Liver (tissue), 9 donors: ENCODE measurements around the gene LMX1B. TPM values are rescaled to one million over a fixed set of nuclear protein-coding genes. Genes with fewer than 3 reads are reported as not detected.

Experiments
- DNase-seq: peaks from one replicate; pipeline ENCODE4 v3.0.0-alpha.2; 2017; ENCODE audit warnings: low spot score
- H3K27ac ChIP-seq, 2 donors: one replicate each; pipeline ENCODE4 v1.7.0; 2013; ENCODE audit warnings: inconsistent platforms in 2 of 2, low read length in 2 of 2, control low read depth in 1 of 2, low read depth in 1 of 2, mild to moderate bottlenecking in 1 of 2
- H3K27me3 ChIP-seq, 4 donors: one replicate each; pipeline versions ENCODE4 v1.6.1 to v1.7.0; 2013; ENCODE audit warnings: low read length in 3 of 4, inconsistent platforms in 1 of 4, mild to moderate bottlenecking in 1 of 4, moderate library complexity in 1 of 4; ENCODE audit not compliant: control insufficient read depth in 4 of 4, insufficient read depth in 4 of 4
- H3K36me3 ChIP-seq, 4 donors: one replicate each; pipeline versions ENCODE4 v1.6.1 to v1.7.0; 2013; ENCODE audit warnings: low read length in 3 of 4, mild to moderate bottlenecking in 3 of 4, low read depth in 1 of 4, moderate library complexity in 1 of 4; ENCODE audit not compliant: control insufficient read depth in 4 of 4, insufficient read depth in 3 of 4
- H3K4me1 ChIP-seq, 4 donors: one replicate each; pipeline versions ENCODE4 v1.6.1 to v1.7.0; 2013; ENCODE audit warnings: low read length in 3 of 4, mild to moderate bottlenecking in 3 of 4, moderate library complexity in 1 of 4; ENCODE audit not compliant: control insufficient read depth in 4 of 4, insufficient read depth in 4 of 4
- H3K4me3 ChIP-seq, 3 donors: one replicate each; pipeline versions ENCODE4 v1.6.1 to v1.7.0; 2013; ENCODE audit warnings: low read length in 3 of 3, control low read depth in 1 of 3, low read depth in 1 of 3, mild to moderate bottlenecking in 1 of 3
- H3K9ac ChIP-seq, 2 donors: one replicate each; pipeline ENCODE4 v1.7.0; 2013; ENCODE audit warnings: low read length in 2 of 2, mild to moderate bottlenecking in 2 of 2, moderate library complexity in 2 of 2, control low read depth in 1 of 2, low read depth in 1 of 2
- H3K9me3 ChIP-seq, 4 donors: one replicate each; pipeline versions ENCODE4 v1.6.1 to v1.7.0; 2013; ENCODE audit warnings: low read length in 3 of 4; ENCODE audit not compliant: control insufficient read depth in 4 of 4
- EGR1 ChIP-seq, 2 donors: IDR thresholded peaks; 2 replicates each; pipeline ENCODE4 v1.6.1; 2016 to 2018; ENCODE audit warnings: antibody characterized with exemption in 2 of 2, low read depth in 2 of 2
- FOXA1 ChIP-seq: IDR thresholded peaks from 2 replicates; pipeline ENCODE4 v1.6.1; 2016; ENCODE audit warnings: antibody characterized with exemption
- FOXA2 ChIP-seq: IDR thresholded peaks from 2 replicates; pipeline ENCODE4 v1.6.1; 2016; ENCODE audit warnings: antibody characterized with exemption
- GABPA ChIP-seq, 2 donors: IDR thresholded peaks in 1 of 2; conservative IDR thresholded peaks in 1 of 2; 2 replicates each; pipeline ENCODE4 v1.6.1; 2016; ENCODE audit warnings: antibody characterized with exemption in 2 of 2, mild to moderate bottlenecking in 1 of 2, moderate library complexity in 1 of 2
- HNF4A ChIP-seq, 2 donors: conservative IDR thresholded peaks; 2 replicates each; pipeline ENCODE4 v1.6.1; 2016; ENCODE audit warnings: antibody characterized with exemption in 2 of 2, mild to moderate bottlenecking in 2 of 2
- HNF4G ChIP-seq: IDR thresholded peaks from 2 replicates; pipeline ENCODE4 v1.6.1; 2016; ENCODE audit warnings: antibody characterized with exemption
- JUND ChIP-seq, 2 donors: IDR thresholded peaks; 2 replicates each; pipeline ENCODE4 v1.6.1; 2016; ENCODE audit warnings: antibody characterized with exemption in 2 of 2
- NR2F2 ChIP-seq: IDR thresholded peaks from 2 replicates; pipeline ENCODE4 v1.6.1; 2016; ENCODE audit warnings: antibody characterized with exemption
- RAD21 ChIP-seq, 2 donors: IDR thresholded peaks; 2 replicates each; pipeline ENCODE4 v1.6.1; 2016; ENCODE audit warnings: antibody characterized with exemption in 2 of 2, mild to moderate bottlenecking in 2 of 2
- RXRA ChIP-seq, 2 donors: IDR thresholded peaks; 2 replicates each; pipeline ENCODE4 v1.6.1; 2017 to 2018; ENCODE audit warnings: antibody characterized with exemption in 2 of 2, mild to moderate bottlenecking in 1 of 2
- SP1 ChIP-seq: IDR thresholded peaks from 2 replicates; pipeline ENCODE4 v1.6.1; 2018; ENCODE audit warnings: antibody characterized with exemption, mild to moderate bottlenecking
- TAF1 ChIP-seq: conservative IDR thresholded peaks from 2 replicates; pipeline ENCODE4 v1.6.1; 2016; ENCODE audit warnings: antibody characterized with exemption, mild to moderate bottlenecking
- YY1 ChIP-seq: IDR thresholded peaks from 2 replicates; pipeline ENCODE4 v1.6.1; 2016; ENCODE audit warnings: antibody characterized with exemption, mild to moderate bottlenecking
- WGBS: extraction: QIAGEN DNeasy Blood & Tissue Kit; methylation state at CpG from one replicate; pipeline ENCODE4 v1.1.7; 2013; 5-methylcytosine and 5-hydroxymethylcytosine counted together
- polyA plus RNA-seq, 2 donors: library from polyadenylated mRNA; stranded (reverse) in 1 of 2; unstranded in 1 of 2; fragments of 200-250 nt in 1 of 2; fragments of >200 nt in 1 of 2; fragmentation: Nextera tagmentation in 1 of 2; extraction: Ambion mirVana in 1 of 2; gene quantifications; one replicate each; pipeline versions ENCODE4 v1.2.1 to v1.2.3, GENCODE V29; 2013 to 2015
- total RNA-seq, 2 donors: library from RNA; depleted of rRNA; stranded (reverse); fragments of >200 nt; gene quantifications; one replicate each; pipeline ENCODE4 v1.2.3, GENCODE V29; 2014
- TF ChIP-seq, protein P1 (sequence below): fragments of 150-350 bp; IDR thresholded peaks from 2 replicates; pipeline ENCODE4 v1.5.1; 2017; ENCODE audit warnings: improper control_type of control experiment, low read depth, low read length; ENCODE audit not compliant: missing input control
- TF ChIP-seq, protein P2 (sequence below): IDR thresholded peaks from 2 replicates; pipeline ENCODE4 v1.6.1; 2016; ENCODE audit warnings: antibody characterized with exemption
- TF ChIP-seq, protein P3 (sequence below): IDR thresholded peaks from 2 replicates; pipeline ENCODE4 v1.6.1; 2016; ENCODE audit warnings: antibody characterized with exemption
- TF ChIP-seq, protein P4 (sequence below): IDR thresholded peaks from 2 replicates; pipeline ENCODE4 v1.6.1; 2016; ENCODE audit warnings: antibody characterized with exemption
- TF ChIP-seq, protein P5 (sequence below): IDR thresholded peaks from 2 replicates; pipeline ENCODE4 v1.6.1; 2016; ENCODE audit warnings: antibody characterized with exemption, mild to moderate bottlenecking
- donor health status: healthy.
- donor health status: healthy.
- donor health status: healthy.
- donor health status: healthy.
- donor health status: healthy.

Gene LMX1B
- total and polyA plus RNA-seq, 4 donors: not detected

DNA sequence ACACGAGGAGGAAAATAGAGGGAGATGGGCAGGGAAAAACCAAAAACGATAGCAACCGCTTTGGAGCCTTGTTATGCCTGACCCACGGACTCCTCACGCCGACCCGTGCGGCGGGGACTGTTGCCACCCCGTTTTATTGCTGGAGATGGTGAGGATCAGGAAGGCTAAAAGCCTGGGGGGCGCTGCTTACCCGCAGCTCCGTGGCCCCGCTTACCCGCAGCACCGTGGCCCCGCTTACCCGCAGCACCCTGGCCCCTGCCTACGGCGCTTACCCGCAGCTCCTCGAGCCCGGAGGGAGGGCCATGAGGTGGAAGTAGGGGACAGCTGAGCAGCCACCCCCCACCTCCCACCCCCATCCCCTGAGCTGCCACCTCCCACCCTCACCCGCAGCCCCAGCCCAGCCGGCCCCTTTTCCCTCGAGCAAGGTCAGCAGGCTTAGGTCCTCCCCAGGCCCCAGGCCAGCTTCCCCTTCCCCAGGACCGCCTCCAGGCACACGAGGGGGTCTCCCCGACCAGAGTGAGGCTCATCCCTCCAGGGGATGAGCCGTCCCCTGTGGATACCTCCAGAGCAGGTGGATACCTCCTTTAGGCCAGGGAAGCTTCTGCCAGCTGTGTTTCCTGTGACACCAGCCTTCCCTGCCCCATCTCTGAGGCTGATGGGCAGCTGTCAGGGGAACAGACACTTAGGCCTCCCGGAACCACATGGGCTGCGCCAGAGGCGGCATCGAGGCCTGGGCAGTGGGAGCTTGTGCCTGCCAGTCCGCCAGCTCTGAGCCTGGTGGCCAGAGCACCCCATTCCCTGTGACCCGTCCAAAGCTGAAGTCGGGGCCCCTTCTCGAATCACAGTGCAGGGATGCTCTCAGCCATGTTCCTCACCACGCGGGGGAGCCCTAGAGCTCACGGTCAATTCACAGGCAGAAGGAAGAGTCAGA lies 92.3 kb downstream of the LMX1B start:
- Histone ChIP-seq H3K27ac (no peak overlapping the region), H3K9me3 (no peaks in the 10 kb centered on the region), H3K36me3 (no peaks in the 10 kb centered on the region), H3K4me1 (peaks cover 3 to 4% (median 4%) of the 10 kb centered on the region in 4 donors), H3K27me3 (peaks cover 0 to 17% (median 3%) of the 10 kb centered on the region in 4 donors), H3K4me3 (no peak overlapping the region), H3K9ac (no peak overlapping the region)
- TF ChIP-seq RAD21 (IDR thresholded peaks at IDR 0.05) (peak; percentile 61 to 72), YY1 (no peak)
- TF ChIP-seq, protein P1, sequence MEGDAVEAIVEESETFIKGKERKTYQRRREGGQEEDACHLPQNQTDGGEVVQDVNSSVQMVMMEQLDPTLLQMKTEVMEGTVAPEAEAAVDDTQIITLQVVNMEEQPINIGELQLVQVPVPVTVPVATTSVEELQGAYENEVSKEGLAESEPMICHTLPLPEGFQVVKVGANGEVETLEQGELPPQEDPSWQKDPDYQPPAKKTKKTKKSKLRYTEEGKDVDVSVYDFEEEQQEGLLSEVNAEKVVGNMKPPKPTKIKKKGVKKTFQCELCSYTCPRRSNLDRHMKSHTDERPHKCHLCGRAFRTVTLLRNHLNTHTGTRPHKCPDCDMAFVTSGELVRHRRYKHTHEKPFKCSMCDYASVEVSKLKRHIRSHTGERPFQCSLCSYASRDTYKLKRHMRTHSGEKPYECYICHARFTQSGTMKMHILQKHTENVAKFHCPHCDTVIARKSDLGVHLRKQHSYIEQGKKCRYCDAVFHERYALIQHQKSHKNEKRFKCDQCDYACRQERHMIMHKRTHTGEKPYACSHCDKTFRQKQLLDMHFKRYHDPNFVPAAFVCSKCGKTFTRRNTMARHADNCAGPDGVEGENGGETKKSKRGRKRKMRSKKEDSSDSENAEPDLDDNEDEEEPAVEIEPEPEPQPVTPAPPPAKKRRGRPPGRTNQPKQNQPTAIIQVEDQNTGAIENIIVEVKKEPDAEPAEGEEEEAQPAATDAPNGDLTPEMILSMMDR: peak; percentile 58
- 31% methylated on average over 41 of the region's 41 CpGs for WGBS
- DNase-seq: peak; percentile 71

DNA sequence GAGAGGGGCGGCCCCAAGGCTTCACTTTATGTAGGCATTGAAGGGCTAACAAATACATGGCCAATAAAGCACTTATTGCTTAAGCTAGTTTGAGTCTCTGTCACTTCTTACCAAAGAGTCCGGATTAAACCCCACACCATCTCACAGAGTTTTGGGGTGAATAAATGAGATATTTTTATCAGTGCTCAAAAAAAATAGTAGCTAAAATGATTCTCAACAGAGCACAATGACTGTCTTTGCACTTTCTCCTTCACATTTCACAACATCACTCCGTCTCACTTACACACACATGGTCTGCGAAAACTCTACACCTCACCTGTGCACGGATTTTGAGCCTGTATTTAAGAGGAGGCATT lies 92.9 kb downstream of the LMX1B start:
- Histone ChIP-seq H3K27ac (no peak overlapping the region), H3K36me3 (no peaks in the 10 kb centered on the region), H3K27me3 (peaks cover 0 to 17% (median 3%) of the 10 kb centered on the region in 4 donors), H3K9me3 (no peaks in the 10 kb centered on the region), H3K4me3 (no peak overlapping the region), H3K4me1 (peaks cover 3 to 4% (median 4%) of the 10 kb centered on the region in 4 donors), H3K9ac (no peak overlapping the region)
- 46% methylated on average over 5 of the region's 5 CpGs for WGBS
- TF ChIP-seq EGR1 (IDR thresholded peaks at IDR 0.05; ENCODE audit: low read depth in 2 of 2) (no peak), JUND (IDR thresholded peaks at IDR 0.05) (no peak), SP1 (no peak), HNF4A (conservative IDR thresholded peaks at IDR 0.05) (no peak), HNF4G (no peak), RAD21 (IDR thresholded peaks at IDR 0.05) (no peak), NR2F2 (no peak), RXRA (IDR thresholded peaks at IDR 0.05) (no peak), FOXA2 (no peak), FOXA1 (no peak), TAF1 (no peak), YY1 (no peak), GABPA (IDR thresholded peaks at IDR 0.05 in 1 of 2, conservative IDR thresholded peaks at IDR 0.05 in 1 of 2) (no peak)
- TF ChIP-seq, protein P1: no peak
- TF ChIP-seq, protein P2, sequence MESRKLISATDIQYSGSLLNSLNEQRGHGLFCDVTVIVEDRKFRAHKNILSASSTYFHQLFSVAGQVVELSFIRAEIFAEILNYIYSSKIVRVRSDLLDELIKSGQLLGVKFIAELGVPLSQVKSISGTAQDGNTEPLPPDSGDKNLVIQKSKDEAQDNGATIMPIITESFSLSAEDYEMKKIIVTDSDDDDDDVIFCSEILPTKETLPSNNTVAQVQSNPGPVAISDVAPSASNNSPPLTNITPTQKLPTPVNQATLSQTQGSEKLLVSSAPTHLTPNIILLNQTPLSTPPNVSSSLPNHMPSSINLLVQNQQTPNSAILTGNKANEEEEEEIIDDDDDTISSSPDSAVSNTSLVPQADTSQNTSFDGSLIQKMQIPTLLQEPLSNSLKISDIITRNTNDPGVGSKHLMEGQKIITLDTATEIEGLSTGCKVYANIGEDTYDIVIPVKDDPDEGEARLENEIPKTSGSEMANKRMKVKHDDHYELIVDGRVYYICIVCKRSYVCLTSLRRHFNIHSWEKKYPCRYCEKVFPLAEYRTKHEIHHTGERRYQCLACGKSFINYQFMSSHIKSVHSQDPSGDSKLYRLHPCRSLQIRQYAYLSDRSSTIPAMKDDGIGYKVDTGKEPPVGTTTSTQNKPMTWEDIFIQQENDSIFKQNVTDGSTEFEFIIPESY: no peak
- TF ChIP-seq, protein P3, sequence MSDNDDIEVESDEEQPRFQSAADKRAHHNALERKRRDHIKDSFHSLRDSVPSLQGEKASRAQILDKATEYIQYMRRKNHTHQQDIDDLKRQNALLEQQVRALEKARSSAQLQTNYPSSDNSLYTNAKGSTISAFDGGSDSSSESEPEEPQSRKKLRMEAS: no peak
- TF ChIP-seq, protein P4, sequence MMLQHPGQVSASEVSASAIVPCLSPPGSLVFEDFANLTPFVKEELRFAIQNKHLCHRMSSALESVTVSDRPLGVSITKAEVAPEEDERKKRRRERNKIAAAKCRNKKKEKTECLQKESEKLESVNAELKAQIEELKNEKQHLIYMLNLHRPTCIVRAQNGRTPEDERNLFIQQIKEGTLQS: no peak
- TF ChIP-seq, protein P5, sequence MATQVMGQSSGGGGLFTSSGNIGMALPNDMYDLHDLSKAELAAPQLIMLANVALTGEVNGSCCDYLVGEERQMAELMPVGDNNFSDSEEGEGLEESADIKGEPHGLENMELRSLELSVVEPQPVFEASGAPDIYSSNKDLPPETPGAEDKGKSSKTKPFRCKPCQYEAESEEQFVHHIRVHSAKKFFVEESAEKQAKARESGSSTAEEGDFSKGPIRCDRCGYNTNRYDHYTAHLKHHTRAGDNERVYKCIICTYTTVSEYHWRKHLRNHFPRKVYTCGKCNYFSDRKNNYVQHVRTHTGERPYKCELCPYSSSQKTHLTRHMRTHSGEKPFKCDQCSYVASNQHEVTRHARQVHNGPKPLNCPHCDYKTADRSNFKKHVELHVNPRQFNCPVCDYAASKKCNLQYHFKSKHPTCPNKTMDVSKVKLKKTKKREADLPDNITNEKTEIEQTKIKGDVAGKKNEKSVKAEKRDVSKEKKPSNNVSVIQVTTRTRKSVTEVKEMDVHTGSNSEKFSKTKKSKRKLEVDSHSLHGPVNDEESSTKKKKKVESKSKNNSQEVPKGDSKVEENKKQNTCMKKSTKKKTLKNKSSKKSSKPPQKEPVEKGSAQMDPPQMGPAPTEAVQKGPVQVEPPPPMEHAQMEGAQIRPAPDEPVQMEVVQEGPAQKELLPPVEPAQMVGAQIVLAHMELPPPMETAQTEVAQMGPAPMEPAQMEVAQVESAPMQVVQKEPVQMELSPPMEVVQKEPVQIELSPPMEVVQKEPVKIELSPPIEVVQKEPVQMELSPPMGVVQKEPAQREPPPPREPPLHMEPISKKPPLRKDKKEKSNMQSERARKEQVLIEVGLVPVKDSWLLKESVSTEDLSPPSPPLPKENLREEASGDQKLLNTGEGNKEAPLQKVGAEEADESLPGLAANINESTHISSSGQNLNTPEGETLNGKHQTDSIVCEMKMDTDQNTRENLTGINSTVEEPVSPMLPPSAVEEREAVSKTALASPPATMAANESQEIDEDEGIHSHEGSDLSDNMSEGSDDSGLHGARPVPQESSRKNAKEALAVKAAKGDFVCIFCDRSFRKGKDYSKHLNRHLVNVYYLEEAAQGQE: no peak
- DNase-seq: no peak
